A549 treated with AZD2906 at 1 μM for 4 hours (cell line): ENCODE results near the gene OOSP1. TPM values are rescaled to one million over a fixed set of nuclear protein-coding genes. Genes with fewer than 3 reads are reported as not detected.

Source experiments
- total RNA-seq: library from RNA; stranded (reverse); fragments of 200-300 nt; extraction: Qiagen RNA extraction; gene quantifications from 5 replicates; pipeline ENCODE4 v1.2.3, GENCODE V29; 2022

OOSP1 gene
- total RNA-seq, result not detected in 5 replicates

DNA sequence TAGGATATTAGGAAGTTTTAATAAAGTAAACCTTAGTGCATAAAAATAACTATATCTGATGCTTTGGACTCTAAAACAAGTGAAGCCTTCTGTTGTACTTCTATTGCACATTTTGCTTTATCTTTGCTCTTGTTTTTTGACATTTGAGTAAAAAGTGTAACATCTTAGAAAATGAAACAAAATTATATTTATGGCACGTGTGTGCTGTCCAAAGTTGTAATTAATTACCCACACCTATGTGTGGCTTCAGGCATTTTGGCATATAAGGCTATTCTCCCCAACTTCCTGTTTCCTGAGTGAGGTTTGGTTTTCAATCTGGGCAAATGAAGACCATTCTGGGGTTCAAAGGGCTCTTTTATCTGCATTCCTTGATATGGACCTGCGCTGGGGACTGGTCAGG is at the start of gene OOSP1:
Gene OOSP1, plus strand, starts transcription at position 301 of the 400 bp plus-strand sequence. Its CDS starts 23 bp downstream, at position 324.

DNA sequence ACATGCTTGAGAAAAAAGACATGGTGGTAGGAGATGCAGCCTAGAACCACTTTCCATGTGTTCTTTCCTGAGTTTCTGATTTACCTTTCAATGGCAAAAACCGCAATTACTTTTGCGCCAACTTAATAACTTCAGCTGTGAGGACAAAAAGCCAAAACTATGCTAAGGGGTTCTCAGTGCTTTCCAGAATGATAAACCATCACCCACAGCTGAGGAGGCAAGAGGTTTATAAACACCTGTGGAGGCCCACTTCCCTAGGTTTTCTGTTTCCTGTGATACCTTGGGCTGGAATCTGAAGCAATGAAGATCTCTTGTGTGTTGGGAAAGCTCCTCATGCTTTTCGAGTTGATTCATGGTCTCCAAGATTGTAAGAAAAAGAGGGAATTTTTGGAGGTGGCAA is 25.5 kb downstream of the OOSP1 start, which contains the start of gene OOSP4A:
Gene OOSP4A, plus strand, starts transcription at position 301 of the 400 bp plus-strand sequence. Its CDS starts 0 bp downstream, at position 301.

Other genes with a start within 250 kb of the OOSP1 start
- gene OR10V1, start 224.6 kb upstream of the OOSP1 start, total RNA-seq, result not detected in 5 replicates
- 19.2 to 27.2 TPM (median 22.7 TPM) in 5 replicates for gene STX3, start 183.1 kb upstream of the OOSP1 start, total RNA-seq
- gene MRPL16, start 127.7 kb upstream of the OOSP1 start, total RNA-seq, result 63.0 to 66.2 TPM (median 65.1 TPM) in 5 replicates
- not detected in 5 replicates for gene CBLIF, start 92.9 kb upstream of the OOSP1 start, total RNA-seq
- gene TCN1, start 71.9 kb upstream of the OOSP1 start, total RNA-seq, result 0.24 to 0.63 TPM (median 0.25 TPM) in 5 replicates
- 0.11 TPM in 1 of 5 replicates, not detected in the others for gene OOSP3, start 59.6 kb upstream of the OOSP1 start, total RNA-seq
- not detected in 5 replicates for gene OOSP4A, start 25.6 kb downstream of the OOSP1 start, total RNA-seq
- not detected in 5 replicates for gene OOSP4B, start 78.7 kb downstream of the OOSP1 start, total RNA-seq
- not detected in 5 replicates for gene OOSP2, start 102.0 kb downstream of the OOSP1 start, total RNA-seq
- not detected in 5 replicates for gene MS4A3, start 118.2 kb downstream of the OOSP1 start, total RNA-seq
- not detected in 5 replicates for gene MS4A2, start 150.2 kb downstream of the OOSP1 start, total RNA-seq
- not detected in 5 replicates for gene MS4A6A, start 244.7 kb downstream of the OOSP1 start, total RNA-seq